H1 (cell line): Measurements from ENCODE around the gene SMOC2. TPM values are rescaled to one million over a fixed set of nuclear protein-coding genes. Genes with fewer than 3 reads are reported as not detected.

ENCODE experiments used
- CTCF ChIA-PET: fragments of 300-600 bp; sonication (Branson Sonifier 250); formaldehyde crosslinking; loops from one replicate; lab custom pipeline; 2021; ENCODE audit not compliant: partially characterized antibody; lab: Charles Lee
- POLR2A ChIA-PET: fragments of 300-600 bp; sonication (Branson Sonifier 250); formaldehyde crosslinking; loops from one replicate; lab custom pipeline; 2021; ENCODE audit warnings: inconsistent platforms; ENCODE audit not compliant: partially characterized antibody; lab: Charles Lee
- DNase-seq, 2 experiments: peaks; one replicate each; pipeline versions ENCODE4 v3.0.0 to v3.0.0-alpha.2; 2010 to 2022; ENCODE audit warnings: low spot score in 2 of 2, low read depth in 1 of 2, mixed read lengths in 1 of 2
- FAIRE-seq: peaks from 2 replicates; lab custom pipeline; 2011; peaks lifted over from hg19 to GRCh38; lab: Jason Lieb, UNC
- H2AFZ ChIP-seq: 2 replicates; pipeline ENCODE4 v1.8.1; 2012; ENCODE audit warnings: low read length, inconsistent platforms
- H2AK5ac ChIP-seq: 2 replicates; pipeline ENCODE4 v1.6.1; 2013; ENCODE audit warnings: low read depth, low read length
- H2BK120ac ChIP-seq: replicated peaks from 2 replicates; pipeline ENCODE3; 2013; ENCODE audit warnings: low read depth, low read length, inconsistent platforms
- H2BK12ac ChIP-seq: 2 replicates; pipeline ENCODE4 v1.6.1; 2013; ENCODE audit warnings: low read depth, low read length
- H2BK15ac ChIP-seq: 2 replicates; pipeline ENCODE4 v1.6.1; 2013; ENCODE audit warnings: low read length
- H2BK20ac ChIP-seq: 2 replicates; pipeline ENCODE4 v1.6.1; 2013; ENCODE audit warnings: low read length
- H2BK5ac ChIP-seq: 2 replicates; pipeline ENCODE4 v1.6.1; 2013; ENCODE audit warnings: low read depth, low read length
- H3K14ac ChIP-seq: 2 replicates; pipeline ENCODE4 v1.6.1; 2013; ENCODE audit warnings: inconsistent platforms; ENCODE audit not compliant: insufficient read length
- H3K18ac ChIP-seq: 2 replicates; pipeline ENCODE4 v1.6.1; 2013; ENCODE audit warnings: low read length; ENCODE audit errors: extremely low read depth
- H3K23ac ChIP-seq: 2 replicates; pipeline ENCODE4 v1.6.1; 2013; ENCODE audit warnings: inconsistent platforms; ENCODE audit not compliant: insufficient read length
- H3K23me2 ChIP-seq: 2 replicates; pipeline ENCODE4 v1.6.1; 2013; ENCODE audit warnings: low read depth, low read length
- H3K27ac ChIP-seq: 2 replicates; pipeline ENCODE4 v1.6.1; 2011; ENCODE audit warnings: low read depth, low read length, inconsistent platforms
- H3K27me3 ChIP-seq, 4 experiments: replicated peaks in 1 of 4; 1 replicate in 1 of 4; 2 replicates in 3 of 4; pipeline versions ENCODE4 v1.6.1 to v1.8.1; 2011 to 2013; ENCODE audit warnings: low read length in 3 of 4, mild to moderate bottlenecking in 3 of 4, inconsistent platforms in 2 of 4, mixed read lengths in 2 of 4, moderate library complexity in 1 of 4; ENCODE audit not compliant: control insufficient read depth in 3 of 4, insufficient read depth in 3 of 4; ENCODE audit errors: extremely low read depth in 1 of 4
- H3K36me3 ChIP-seq, 4 experiments: 2 replicates each; pipeline versions ENCODE4 v1.6.1 to v1.8.1; 2011 to 2013; ENCODE audit warnings: mild to moderate bottlenecking in 4 of 4, low read length in 3 of 4, moderate library complexity in 2 of 4, control low read depth in 1 of 4, inconsistent platforms in 1 of 4; ENCODE audit not compliant: insufficient read depth in 4 of 4, control insufficient read depth in 2 of 4
- H3K4ac ChIP-seq: replicated peaks from 2 replicates; pipeline ENCODE3; 2013; ENCODE audit warnings: low read length, low read depth, mixed read lengths, inconsistent platforms; ENCODE audit not compliant: insufficient read length
- H3K4me1 ChIP-seq, 4 experiments: replicated peaks in 1 of 4; 1 replicate in 1 of 4; 2 replicates in 3 of 4; pipeline versions ENCODE4 v1.6.1 to v1.8.1; 2011 to 2013; ENCODE audit warnings: low read length in 3 of 4, inconsistent platforms in 2 of 4, mixed read lengths in 1 of 4; ENCODE audit not compliant: insufficient read depth in 4 of 4, control insufficient read depth in 3 of 4
- H3K4me2 ChIP-seq, 2 experiments: 2 replicates each; pipeline versions ENCODE4 v1.6.1 to v1.8.1; 2011 to 2013; ENCODE audit warnings: low read depth in 2 of 2, low read length in 2 of 2, control low read depth in 1 of 2, inconsistent platforms in 1 of 2, mild to moderate bottlenecking in 1 of 2; ENCODE audit not compliant: insufficient read depth in 1 of 2
- H3K4me3 ChIP-seq, 4 experiments: fragments of 200-600, 300-600 bp in 1 of 4; sonication (generic), shearing (Covaris generic), sonication (Bioruptor Twin) in 1 of 4; 2 replicates each; pipeline versions ENCODE4 v1.5.1 to v1.8.1; 2011 to 2016; ENCODE audit warnings: low read length in 4 of 4, low read depth in 3 of 4, control low read depth in 2 of 4, inconsistent platforms in 2 of 4, mild to moderate bottlenecking in 2 of 4, mixed read lengths in 1 of 4, moderate library complexity in 1 of 4; ENCODE audit not compliant: insufficient read depth in 2 of 4; ENCODE audit errors: extremely low read depth in 1 of 4
- H3K56ac ChIP-seq: replicated peaks from 2 replicates; pipeline ENCODE3; 2013; ENCODE audit warnings: low read depth, mild to moderate bottlenecking, mixed read lengths, low read length, inconsistent platforms; ENCODE audit not compliant: insufficient read length
- H3K79me1 ChIP-seq: 2 replicates; pipeline ENCODE4 v1.6.1; 2013; ENCODE audit warnings: low read depth, low read length, control low read depth
- H3K79me2 ChIP-seq, 2 experiments: 2 replicates each; pipeline versions ENCODE4 v1.6.1 to v1.8.1; 2012 to 2013; ENCODE audit warnings: low read length in 2 of 2, mild to moderate bottlenecking in 2 of 2, inconsistent platforms in 1 of 2; ENCODE audit not compliant: insufficient read depth in 2 of 2, control insufficient read depth in 1 of 2
- H3K9ac ChIP-seq, 4 experiments: replicated peaks in 1 of 4; 1 replicate in 1 of 4; 2 replicates in 3 of 4; pipeline versions ENCODE4 v1.6.1 to v1.8.1; 2011 to 2013; ENCODE audit warnings: low read depth in 3 of 4, low read length in 3 of 4, control low read depth in 2 of 4, mild to moderate bottlenecking in 2 of 4, moderate library complexity in 2 of 4, inconsistent platforms in 1 of 4; ENCODE audit errors: extremely low read depth in 1 of 4
- H3K9me3 ChIP-seq, 2 experiments: 2 replicates each; pipeline versions ENCODE4 v1.6.1 to v1.8.1; 2012 to 2013; ENCODE audit warnings: mild to moderate bottlenecking in 2 of 2, moderate library complexity in 2 of 2, control low read depth in 1 of 2, inconsistent platforms in 1 of 2, low read depth in 1 of 2, low read length in 1 of 2, mixed read lengths in 1 of 2; ENCODE audit not compliant: insufficient read depth in 2 of 2
- H4K20me1 ChIP-seq, 2 experiments: replicated peaks in 1 of 2; 2 replicates each; pipeline versions ENCODE3 to v1.8.1; 2011 to 2013; ENCODE audit warnings: inconsistent platforms in 2 of 2, low read length in 2 of 2, mild to moderate bottlenecking in 1 of 2; ENCODE audit not compliant: insufficient read depth in 2 of 2, control insufficient read depth in 1 of 2
- H4K5ac ChIP-seq: 2 replicates; pipeline ENCODE4 v1.6.1; 2013; ENCODE audit warnings: low read length, low read depth, mixed read lengths, inconsistent platforms; ENCODE audit not compliant: insufficient read length
- H4K8ac ChIP-seq: 2 replicates; pipeline ENCODE4 v1.8.0; 2013; ENCODE audit warnings: mild to moderate bottlenecking, moderate library complexity, low read length, inconsistent platforms; ENCODE audit not compliant: insufficient read depth; ENCODE audit errors: extremely low read depth
- H4K91ac ChIP-seq: replicated peaks from 2 replicates; pipeline ENCODE3; 2013; ENCODE audit warnings: low read length, mixed read lengths, inconsistent platforms; ENCODE audit not compliant: insufficient read length
- BACH1 ChIP-seq: IDR thresholded peaks from 2 replicates; pipeline ENCODE4 v1.6.1; 2012; ENCODE audit warnings: low read length, improper control_type of control experiment
- CBX8 ChIP-seq: fragments of 300-800, 300-1000 bp; sonication (generic); IDR thresholded peaks from 2 replicates; pipeline ENCODE4 v1.7.1; 2016; ENCODE audit warnings: low read depth, low read length, borderline replicate concordance
- E2F6 ChIP-seq: IDR thresholded peaks from 2 replicates; pipeline ENCODE4 v1.6.1; 2012; ENCODE audit warnings: inconsistent platforms
- MAFK ChIP-seq: IDR thresholded peaks from 2 replicates; pipeline ENCODE4 v1.6.1; 2012; ENCODE audit warnings: low read depth, mild to moderate bottlenecking, improper control_type of control experiment, low read length
- SIRT6 ChIP-seq: IDR thresholded peaks from one replicate; pipeline ENCODE4 v1.7.1; 2012; ENCODE audit warnings: low read length, inconsistent platforms
- SRF ChIP-seq: IDR thresholded peaks from 2 replicates; pipeline ENCODE4 v1.6.1; 2011; ENCODE audit warnings: mild to moderate bottlenecking, low read depth, low read length, moderate library complexity
- SUZ12 ChIP-seq: fragments of 200-600 bp; sonication (generic); IDR thresholded peaks from 2 replicates; pipeline ENCODE4 v1.6.1; 2012; ENCODE audit warnings: mild to moderate bottlenecking, inconsistent platforms, low read length, moderate library complexity, mixed read lengths
- WGBS, 2 experiments: shearing (Covaris generic) in 1 of 2; methylation state at CpG; one replicate each; pipeline versions ENCODE4 v1.1.6 to v1.1.7; 2013 to 2015; ENCODE audit warnings: low lambda C conversion rate in 2 of 2, mixed read lengths in 2 of 2, inconsistent platforms in 1 of 2, low coverage in 1 of 2, missing lambda C conversion rate in 1 of 2; ENCODE audit not compliant: insufficient replicate concordance in 2 of 2, insufficient coverage in 1 of 2, insufficient read length in 1 of 2; ENCODE audit errors: extremely low coverage in 1 of 2, missing lambda C conversion rate in 1 of 2; 5-methylcytosine and 5-hydroxymethylcytosine counted together
- polyA plus RNA-seq, 7 experiments: library from polyadenylated mRNA; depleted of rRNA in 3 of 7; stranded (reverse) in 5 of 7; unstranded in 2 of 7; fragments of >200 nt in 5 of 7; fragments of 200-250 nt in 2 of 7; gene quantifications; 1 replicate in 5 of 7; 2 replicates in 1 of 7; 4 replicates in 1 of 7; pipeline versions ENCODE4 v1.2.1 to v1.2.3, GENCODE V29; 2011 to 2013; ENCODE audit warnings: missing spikeins in 2 of 7, mixed read lengths in 2 of 7
- total RNA-seq: library from RNA; stranded (reverse); fragmentation: NEBNext Ultra II Directional; extraction: Animal tissue kit (Norgen Biotek cat#: 25700); gene quantifications from 2 replicates; pipeline ENCODE4 v1.2.1, GENCODE V29; 2021
- TF ChIP-seq, protein P1 (sequence below), 3 experiments: IDR thresholded peaks; 1 replicate in 2 of 3; 2 replicates in 1 of 3; pipeline versions ENCODE4 v1.5.1 to v1.6.1; 2011; ENCODE audit warnings: low read length in 3 of 3, mild to moderate bottlenecking in 3 of 3, inconsistent platforms in 2 of 3, low read depth in 1 of 3, moderate library complexity in 1 of 3; ENCODE audit not compliant: insufficient read depth in 1 of 3; ENCODE audit errors: control extremely low read depth in 1 of 3

The SMOC2 gene
- total and polyA plus RNA-seq, 2 of the 8 experiments (the other 6 are each of a cell fraction or from before 2014, with no cell fraction given), result 7.7 to 8.5 TPM

DNA sequence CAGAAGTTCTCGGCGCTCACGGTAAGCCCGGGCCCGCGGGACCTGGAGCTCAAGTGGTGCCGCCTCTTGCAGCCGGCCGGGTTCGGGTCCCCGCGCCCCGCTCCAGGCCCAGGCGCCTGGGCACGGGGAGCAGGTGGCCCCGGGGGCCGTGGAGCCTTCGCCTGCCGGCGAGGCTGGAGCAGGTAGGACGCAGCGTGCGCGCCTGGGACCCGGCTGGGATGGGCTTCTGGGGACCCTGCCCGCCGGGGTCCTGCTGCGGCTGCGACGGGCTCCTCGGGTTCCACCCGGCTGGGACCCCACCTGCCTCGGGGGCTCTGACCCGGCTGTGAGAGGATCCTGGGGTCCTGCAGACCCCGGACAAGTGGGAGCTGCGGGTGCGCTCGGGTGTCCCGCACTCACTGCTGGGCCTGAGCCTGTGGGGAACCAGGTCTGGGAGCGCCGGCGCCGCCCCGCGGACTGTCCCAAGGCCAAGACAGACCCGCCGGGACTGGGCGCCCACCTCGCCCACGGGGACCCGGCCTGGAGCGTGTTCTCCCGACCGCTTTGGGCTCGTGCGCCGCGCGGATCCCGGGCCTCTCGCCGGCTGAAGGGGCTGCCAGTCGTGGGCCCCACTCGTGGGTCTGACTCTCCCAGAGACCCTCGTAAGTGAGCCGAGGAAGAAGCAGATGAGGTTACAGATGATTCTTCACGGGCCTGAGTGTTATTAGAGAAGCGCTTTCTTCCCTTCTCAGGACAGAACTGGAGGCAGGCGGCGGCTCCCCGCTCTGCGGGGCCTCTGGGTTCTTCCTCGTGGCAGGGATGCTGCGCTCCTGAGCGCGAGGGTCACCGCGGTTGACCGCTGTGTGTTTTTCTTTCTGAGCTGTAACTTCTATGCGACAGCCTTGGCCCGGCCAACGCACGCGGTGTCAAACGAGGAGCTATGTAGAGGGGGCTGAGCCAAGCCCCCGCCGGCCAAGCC, 729 bp downstream of the SMOC2 start:
- CTCF ChIA-PET, result interaction anchor here (0.7 to 2.0 kb wide), 4 partner anchors 9 to 76 kb away, joined by 3 to 6 read pairs (median 4); no protein-coding TSS in a partner anchor
- Histone ChIP-seq H3K56ac (no peak overlapping the region), H3K79me2 (no peaks in the 10 kb centered on the region), H4K91ac (no peak overlapping the region), H2AFZ (no peak overlapping the region), H3K27ac (no peak overlapping the region), H3K9me3 (no peaks in the 10 kb centered on the region), H3K27me3 (peaks cover 0 to 31% (median 28%) of the 10 kb centered on the region in 4 experiments; a peak in 6 of 7 replicates), H3K4ac (no peak overlapping the region), H2BK12ac (no peak overlapping the region), H3K79me1 (no peaks in the 10 kb centered on the region), H3K36me3 (no peaks in the 10 kb centered on the region), H3K4me1 (peaks cover 10 to 24% (median 18%) of the 10 kb centered on the region in 4 experiments), H3K18ac (peak overlapping the region; percentile 71), H3K23ac (no peak overlapping the region), H2BK15ac (no peak overlapping the region), H2BK120ac (no peak overlapping the region), H2AK5ac (no peak overlapping the region), H3K9ac (peak overlapping the region in 1 of 4 experiments; percentile 38; a peak in 1 of 7 replicates), H3K14ac (no peak overlapping the region), H3K23me2 (peaks cover 12% of the 10 kb centered on the region; the same call in 1 of the 2 replicates), H3K4me3 (peak overlapping the region; percentile 55 to 74 (median 67)), H3K4me2 (peak overlapping the region; percentile 83 to 94), H4K8ac (peak overlapping the region; percentile 92), H2BK5ac (no peak overlapping the region), H4K5ac (no peak overlapping the region), H4K20me1 (no peaks in the 10 kb centered on the region), H2BK20ac (no peak overlapping the region)
- 2% methylated on average over 57 of the region's 87 CpGs; no CpG with 5 or more reads in 1 of the 2 experiments for WGBS, 2 experiments
- DNase-seq (peak in 1 of 2 experiments; percentile 61), FAIRE-seq (no peak)
- POLR2A ChIA-PET, result no interaction called here
- no peak for TF ChIP-seq CBX8
- TF ChIP-seq SIRT6, result no peak
- TF ChIP-seq SRF, result no peak
- TF ChIP-seq BACH1, result no peak
- TF ChIP-seq, protein P1, sequence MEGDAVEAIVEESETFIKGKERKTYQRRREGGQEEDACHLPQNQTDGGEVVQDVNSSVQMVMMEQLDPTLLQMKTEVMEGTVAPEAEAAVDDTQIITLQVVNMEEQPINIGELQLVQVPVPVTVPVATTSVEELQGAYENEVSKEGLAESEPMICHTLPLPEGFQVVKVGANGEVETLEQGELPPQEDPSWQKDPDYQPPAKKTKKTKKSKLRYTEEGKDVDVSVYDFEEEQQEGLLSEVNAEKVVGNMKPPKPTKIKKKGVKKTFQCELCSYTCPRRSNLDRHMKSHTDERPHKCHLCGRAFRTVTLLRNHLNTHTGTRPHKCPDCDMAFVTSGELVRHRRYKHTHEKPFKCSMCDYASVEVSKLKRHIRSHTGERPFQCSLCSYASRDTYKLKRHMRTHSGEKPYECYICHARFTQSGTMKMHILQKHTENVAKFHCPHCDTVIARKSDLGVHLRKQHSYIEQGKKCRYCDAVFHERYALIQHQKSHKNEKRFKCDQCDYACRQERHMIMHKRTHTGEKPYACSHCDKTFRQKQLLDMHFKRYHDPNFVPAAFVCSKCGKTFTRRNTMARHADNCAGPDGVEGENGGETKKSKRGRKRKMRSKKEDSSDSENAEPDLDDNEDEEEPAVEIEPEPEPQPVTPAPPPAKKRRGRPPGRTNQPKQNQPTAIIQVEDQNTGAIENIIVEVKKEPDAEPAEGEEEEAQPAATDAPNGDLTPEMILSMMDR (IDR thresholded peaks at IDR 0.05; ENCODE audit: control extremely low read depth in 1 of 3, insufficient read depth in 1 of 3, low read depth in 1 of 3, low read length in 3 of 3), result peak in 1 of 3 experiments; percentile 3; a peak in 1 of 4 replicates
- TF ChIP-seq MAFK, result no peak
- TF ChIP-seq E2F6, result peak; percentile 63
- peak; percentile 69; the same call in 1 of the 2 replicates for TF ChIP-seq SUZ12
